HL-60 (cell line): ENCODE results near the gene PHACTR3.

Experiments used
- DNase-seq, 2 experiments: peaks; one replicate each; pipeline ENCODE4 v3.0.0-alpha.2; 2010 to 2020; ENCODE audit warnings: low read depth in 1 of 2, low spot score in 1 of 2
- H3K27ac ChIP-seq: fragments of 250-450 bp; sonication (Bioruptor Pico); replicated peaks from 2 replicates; pipeline ENCODE4 v1.5.1; 2020; ENCODE audit warnings: mild to moderate bottlenecking, moderate library complexity
- H3K27me3 ChIP-seq: fragments of 250-450 bp; sonication (Bioruptor Pico); 2 replicates; pipeline ENCODE4 v1.5.1; 2021; ENCODE audit warnings: mild to moderate bottlenecking, moderate library complexity; ENCODE audit not compliant: insufficient read depth, poor library complexity, severe bottlenecking
- H3K4me3 ChIP-seq: replicated peaks from 2 replicates; pipeline ENCODE4 v1.5.1; 2011; ENCODE audit warnings: mild to moderate bottlenecking, control low read depth, low read length; ENCODE audit not compliant: insufficient read depth
- CTCF ChIP-seq: IDR thresholded peaks from one replicate; pipeline ENCODE4 v1.5.1; 2011; ENCODE audit warnings: low read length, control low read depth, inconsistent platforms; ENCODE audit not compliant: insufficient read depth
- GABPA ChIP-seq: IDR thresholded peaks from 2 replicates; pipeline ENCODE4 v1.6.1; 2012; ENCODE audit warnings: low read depth
- POLR2AphosphoS5 ChIP-seq: IDR thresholded peaks from 2 replicates; pipeline ENCODE4 v1.6.1; 2012; ENCODE audit warnings: low read depth
- REST ChIP-seq: IDR thresholded peaks from 2 replicates; pipeline ENCODE4 v1.6.1; 2012; ENCODE audit warnings: low read depth; ENCODE audit not compliant: insufficient replicate concordance
- SPI1 ChIP-seq: IDR thresholded peaks from 2 replicates; pipeline ENCODE4 v1.6.1; 2012; ENCODE audit warnings: low read depth, mild to moderate bottlenecking, borderline replicate concordance

Gene PHACTR3

GRCh38 chr20:59806578-59806975 is 202.2 kb downstream of the PHACTR3 start:
- no peak overlapping the region for H3K4me3 ChIP-seq
- no peak overlapping the region for H3K27ac ChIP-seq
- no peak for TF ChIP-seq SPI1
- TF ChIP-seq POLR2AphosphoS5, result no peak
- TF ChIP-seq GABPA, result no peak
- no peak for TF ChIP-seq REST
- no peak for TF ChIP-seq CTCF
- no peak for DNase-seq
- no peaks in the 10 kb centered on the region for H3K27me3 ChIP-seq

- H3K27ac ChIP-seq, result no peak overlapping the region
- no peaks in the 10 kb centered on the region for H3K27me3 ChIP-seq
- H3K4me3 ChIP-seq, result no peak overlapping the region
- TF ChIP-seq GABPA, result no peak
- no peak for TF ChIP-seq CTCF
- no peak for TF ChIP-seq POLR2AphosphoS5
- TF ChIP-seq REST, result no peak
- no peak for TF ChIP-seq SPI1
- no peak for DNase-seq
These were observed 203.8 kb downstream of the PHACTR3 start for GRCh38 chr20:59807909-59808728.

GRCh38 chr20:59808729-59809381 is 204.5 kb downstream of the PHACTR3 start:
- H3K27ac ChIP-seq, result no peak overlapping the region
- no peak for DNase-seq
- no peaks in the 10 kb centered on the region for H3K27me3 ChIP-seq
- TF ChIP-seq SPI1, result no peak
- TF ChIP-seq CTCF, result no peak
- TF ChIP-seq REST, result no peak
- no peak for TF ChIP-seq POLR2AphosphoS5
- no peak for TF ChIP-seq GABPA
- no peak overlapping the region for H3K4me3 ChIP-seq
